ENCODE results near the gene DHX29. TPM values are rescaled to one million over a fixed set of nuclear protein-coding genes. Genes with fewer than 3 reads are reported as not detected.

DHX29 gene
- total RNA-seq: 10 to 100 TPM; 11.6 to 13.7 TPM

DNA sequence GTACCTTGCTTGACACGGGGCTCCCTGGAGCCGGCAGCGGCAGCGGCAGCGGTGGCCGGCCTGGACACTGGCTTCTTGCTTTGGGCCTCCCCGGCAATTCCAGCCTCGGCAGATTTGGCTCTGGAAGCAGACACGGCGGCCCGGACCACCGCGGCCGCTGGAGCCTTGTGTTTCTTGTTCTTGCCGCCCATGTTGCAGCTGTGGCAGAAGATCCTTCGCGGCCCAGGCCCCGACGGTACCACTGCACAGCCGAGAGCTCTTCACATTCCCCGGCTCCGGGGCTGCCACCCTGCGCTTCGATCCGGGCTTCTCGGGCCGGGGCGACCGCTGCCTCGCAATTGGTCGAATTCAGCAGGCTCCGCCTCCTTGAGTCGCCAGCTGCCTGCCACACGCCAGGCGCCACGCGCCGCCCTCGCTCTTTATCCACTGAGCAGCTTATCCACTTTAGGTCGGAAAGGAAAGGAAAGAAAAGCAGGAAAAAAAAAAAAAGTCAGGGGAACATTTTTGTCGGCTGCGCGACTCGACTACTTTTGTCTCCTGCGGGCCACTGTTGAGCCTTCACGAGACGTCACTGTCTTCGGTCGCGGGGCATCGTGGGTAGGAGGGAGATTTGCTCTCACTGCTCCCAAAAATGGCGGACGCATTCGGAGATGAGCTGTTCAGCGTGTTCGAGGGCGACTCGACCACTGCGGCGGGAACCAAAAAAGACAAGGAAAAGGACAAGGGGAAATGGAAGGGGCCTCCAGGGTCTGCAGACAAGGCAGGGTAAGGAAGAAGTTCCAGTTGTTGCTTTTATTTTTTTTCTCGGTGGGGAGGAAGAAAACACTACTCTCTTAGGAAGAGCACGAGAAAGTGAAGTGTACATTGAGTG, at the start of gene DHX29, which contains the start of gene MTREX:
Gene DHX29 (minus strand): TSS at position 312 of the 871 bp plus-strand sequence. CDS start 121 bp downstream, at position 191.
Gene MTREX (plus strand): TSS at position 607 of the 871 bp plus-strand sequence. CDS start 25 bp downstream, at position 632.
- intact Hi-C loops (cut with micrococcal nuclease): loop anchor here (5.0 kb wide), 2 partner anchors 80 to 135 kb away; partner anchors contain the start of genes CDC20B and MCIDAS
- DNase-seq: peak; percentile 91
- Mint-ChIP-seq H3K9me3 (peaks cover 5% of the 10 kb centered on the region), H3K27ac (no peak within 1 kb of the TSS), H3K36me3 (ENCODE audit: low read depth) (peaks cover 24% of the 10 kb centered on the region), H3K4me3 (no peak within 1 kb of the TSS), H3K27me3 (no peaks in the 10 kb centered on the region), H3K4me1 (ENCODE audit: low read depth) (peaks cover 33% of the 10 kb centered on the region)
- ATAC-seq: peak; percentile 93
- ChIA-PET CTCF (interaction anchor here (1.0 to 2.6 kb wide), 8 partner anchors 10 to 134 kb away, joined by 3 to 13 read pairs (median 4); partner anchors contain the start of genes CDC20B and MCIDAS), POLR2A (interaction anchor here (0.5 to 2.4 kb wide), 11 partner anchors 10 to 899 kb away, joined by 3 to 10 read pairs (median 3); partner anchors contain the start of gene CCNO)
- no peak for TF ChIP-seq CTCF (IDR thresholded peaks at IDR 0.05)

DNA sequence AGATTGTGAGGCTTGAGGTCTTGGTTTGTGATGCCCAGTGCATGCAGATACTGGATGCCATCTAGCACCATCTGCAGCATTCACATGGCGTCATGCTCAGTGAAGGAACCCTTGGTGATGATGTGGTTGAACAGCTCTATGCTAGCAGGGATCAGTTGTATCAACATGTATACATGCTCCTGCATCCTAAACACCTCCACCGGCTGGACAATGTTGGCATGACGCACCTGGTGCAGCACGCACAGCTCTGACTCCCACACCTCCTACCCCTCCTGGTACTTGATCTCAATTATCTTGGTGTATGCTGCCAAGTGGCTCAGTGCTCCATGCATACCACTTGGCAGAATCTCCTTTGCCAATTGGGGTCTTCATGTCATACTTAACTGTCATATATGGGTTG, 49.4 kb upstream of the DHX29 start:
- H3K27ac Mint-ChIP-seq: no peak overlapping the region
- no peak for TF ChIP-seq CTCF (IDR thresholded peaks at IDR 0.05)
- CTCF ChIA-PET: no interaction called here
- no peak for DNase-seq
- intact Hi-C loops (cut with micrococcal nuclease): no loop called here
- no peaks in the 10 kb centered on the region for H3K27me3 Mint-ChIP-seq
- no peak for ATAC-seq
- POLR2A ChIA-PET: no interaction called here
- no peak overlapping the region for H3K4me3 Mint-ChIP-seq
- H3K4me1 Mint-ChIP-seq (ENCODE audit: low read depth): no peaks in the 10 kb centered on the region
- H3K36me3 Mint-ChIP-seq (ENCODE audit: low read depth): peaks cover 46% of the 10 kb centered on the region
- no peaks in the 10 kb centered on the region for H3K9me3 Mint-ChIP-seq

DNA sequence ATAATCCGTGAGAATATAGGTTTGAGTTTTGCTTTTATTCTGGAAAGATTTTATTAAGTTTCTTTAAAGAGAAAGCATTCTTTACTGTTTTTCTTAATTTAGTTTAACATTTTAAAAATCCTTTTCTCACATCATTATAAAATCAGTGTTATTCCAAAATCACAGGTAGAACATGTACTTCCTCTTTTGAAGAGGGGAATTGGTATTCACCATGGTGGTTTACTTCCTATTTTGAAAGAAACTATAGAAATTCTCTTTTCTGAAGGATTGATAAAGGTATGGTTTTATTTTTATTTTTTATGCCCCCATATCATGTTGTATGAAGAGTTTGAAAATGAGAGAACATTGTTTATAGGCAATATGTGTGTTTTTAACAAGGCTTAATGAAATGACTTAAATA, 43.3 kb upstream of the DHX29 start:
- H3K27ac Mint-ChIP-seq: no peak overlapping the region
- ATAC-seq (no peak), DNase-seq (no peak)
- peaks cover 53% of the 10 kb centered on the region for H3K36me3 Mint-ChIP-seq (ENCODE audit: low read depth)
- no peaks in the 10 kb centered on the region for H3K9me3 Mint-ChIP-seq
- H3K4me1 Mint-ChIP-seq (ENCODE audit: low read depth): no peaks in the 10 kb centered on the region
- H3K4me3 Mint-ChIP-seq: no peak overlapping the region
- ChIA-PET POLR2A (no interaction called here), CTCF (no interaction called here)
- H3K27me3 Mint-ChIP-seq: no peaks in the 10 kb centered on the region
- intact Hi-C loops (cut with micrococcal nuclease): no loop called here
- TF ChIP-seq CTCF (IDR thresholded peaks at IDR 0.05): no peak

DNA sequence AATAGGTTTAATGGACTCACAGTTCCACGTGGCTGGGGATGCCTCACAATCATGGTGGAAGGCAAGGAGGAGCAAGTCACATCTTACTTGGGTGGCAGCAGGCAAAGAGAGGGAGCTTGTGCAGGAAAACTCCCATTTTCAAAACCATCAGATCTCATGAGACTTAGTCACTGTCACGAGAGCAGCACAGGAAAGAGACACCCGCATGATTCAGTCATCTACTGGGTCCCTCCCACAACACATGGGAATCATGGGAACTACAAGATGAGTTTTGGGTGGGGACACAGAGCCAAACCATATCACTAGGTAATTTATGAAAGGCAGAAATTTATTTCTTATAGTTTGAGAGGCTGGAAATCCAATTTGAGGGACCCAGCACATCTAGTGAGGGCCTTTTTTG, 40.3 kb upstream of the DHX29 start:
- no peak for TF ChIP-seq CTCF (IDR thresholded peaks at IDR 0.05)
- POLR2A ChIA-PET: no interaction called here

DNA sequence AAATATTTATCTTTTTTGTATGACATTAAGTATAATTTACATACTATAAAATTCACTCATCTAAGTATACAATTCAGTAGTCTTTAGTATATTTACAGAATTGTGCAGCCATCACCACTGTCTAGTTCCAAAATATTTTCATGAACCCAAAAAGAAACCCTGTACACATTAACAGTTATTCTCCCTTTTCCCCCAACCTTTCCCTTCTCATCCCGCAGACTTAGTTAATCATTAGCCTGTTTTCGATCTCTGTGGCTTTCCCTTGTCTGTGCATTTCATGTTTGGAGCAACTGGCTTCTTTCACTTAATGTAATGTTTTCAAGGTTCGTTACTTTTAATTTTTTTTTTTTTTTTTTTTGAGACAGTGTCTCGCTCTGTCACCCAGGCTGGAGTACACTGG, 37.8 kb upstream of the DHX29 start:
- ATAC-seq (no peak), DNase-seq (no peak)
- Mint-ChIP-seq H3K4me1 (ENCODE audit: low read depth) (peaks cover 3% of the 10 kb centered on the region), H3K4me3 (no peak overlapping the region), H3K9me3 (no peaks in the 10 kb centered on the region), H3K27me3 (no peaks in the 10 kb centered on the region), H3K27ac (no peak overlapping the region), H3K36me3 (ENCODE audit: low read depth) (peaks cover 44% of the 10 kb centered on the region)
- POLR2A ChIA-PET: no interaction called here
- intact Hi-C loops (cut with micrococcal nuclease): loop anchor here (10.0 kb wide), 1 partner anchor 349 kb away; no protein-coding TSS in a partner anchor
- TF ChIP-seq CTCF (IDR thresholded peaks at IDR 0.05): no peak
- CTCF ChIA-PET: interaction anchor here (0.7 kb wide), 1 partner anchor 18 kb away, joined by 3 read pairs; no protein-coding TSS in a partner anchor

More for the DNA sequence above, 40.3 kb upstream of the DHX29 start:
- DNase-seq: no peak
- CTCF ChIA-PET: no interaction called here
- Mint-ChIP-seq H3K27me3 (no peaks in the 10 kb centered on the region), H3K36me3 (ENCODE audit: low read depth) (peaks cover 52% of the 10 kb centered on the region), H3K9me3 (no peaks in the 10 kb centered on the region), H3K4me3 (no peak overlapping the region), H3K4me1 (ENCODE audit: low read depth) (peaks cover 3% of the 10 kb centered on the region), H3K27ac (no peak overlapping the region)
- intact Hi-C loops (cut with micrococcal nuclease): loop anchor here (10.0 kb wide), 1 partner anchor 347 kb away; no protein-coding TSS in a partner anchor
- ATAC-seq: no peak
